ENCODE measurements around the gene CYBC1. TPM values are rescaled to one million over a fixed set of nuclear protein-coding genes. Genes with fewer than 3 reads are reported as not detected.

Gene CYBC1
- total RNA-seq, 2 experiments from 2014 or later: 60.2 to 62.4 TPM

- Histone ChIP-seq H3K36me3 (ENCODE audit: insufficient read depth, low read length) (peaks cover 20% of the 10 kb centered on the region), H3K27ac (ENCODE audit: low read depth in 1 of 2, low read length in 2 of 2) (no peak overlapping the region), H3K9me3 (ENCODE audit: control insufficient read depth in 1 of 2, insufficient read depth in 1 of 2, low read length in 2 of 2) (no peaks in the 10 kb centered on the region), H3K4me1 (ENCODE audit: insufficient read depth, low read length) (peaks cover 12% of the 10 kb centered on the region), H3K27me3 (ENCODE audit: control insufficient read depth in 1 of 2, insufficient read depth in 2 of 2, low read length in 2 of 2) (no peaks in the 10 kb centered on the region), H3K4me3 (ENCODE audit: low read length) (no peak overlapping the region)
- Mint-ChIP-seq H3K36me3 (ENCODE audit: low read depth) (peaks cover 36% of the 10 kb centered on the region), H3K4me3 (no peak overlapping the region), H3K9me3 (no peaks in the 10 kb centered on the region), H3K27ac (no peak overlapping the region), H3K27me3 (no peaks in the 10 kb centered on the region), H3K4me1 (ENCODE audit: low read depth) (peaks cover 10% of the 10 kb centered on the region)
- TF ChIP-seq CTCF (IDR thresholded peaks at IDR 0.05): no peak
- DNase-seq (no peak), ATAC-seq (ENCODE audit: poor library complexity) (no peak)
- intact Hi-C loops (cut with DNase I, micrococcal nuclease): loop anchor here (5.0 to 10.0 kb wide), 4 partner anchors 143 to 377 kb away; partner anchors contain the start of genes DCXR (in 1 of the 2), RAC3 (in 1 of the 2) and TBCD (in 1 of the 2)
- POLR2A ChIA-PET: no interaction called here
- CTCF ChIA-PET: no interaction called here
Measured at GRCh38 chr17:82411396-82412053, 39.0 kb downstream of the CYBC1 start.

- Mint-ChIP-seq H3K36me3 (ENCODE audit: low read depth) (peaks cover 39% of the 10 kb centered on the region), H3K9me3 (no peaks in the 10 kb centered on the region), H3K4me1 (ENCODE audit: low read depth) (peaks cover 5% of the 10 kb centered on the region), H3K27me3 (no peaks in the 10 kb centered on the region), H3K4me3 (no peak overlapping the region), H3K27ac (no peak overlapping the region)
- Histone ChIP-seq H3K36me3 (ENCODE audit: insufficient read depth, low read length) (peaks cover 19% of the 10 kb centered on the region), H3K27me3 (ENCODE audit: control insufficient read depth in 1 of 2, insufficient read depth in 2 of 2, low read length in 2 of 2) (no peaks in the 10 kb centered on the region), H3K27ac (ENCODE audit: low read depth in 1 of 2, low read length in 2 of 2) (no peak overlapping the region), H3K9me3 (ENCODE audit: control insufficient read depth in 1 of 2, insufficient read depth in 1 of 2, low read length in 2 of 2) (no peaks in the 10 kb centered on the region), H3K4me1 (ENCODE audit: insufficient read depth, low read length) (peaks cover 12% of the 10 kb centered on the region), H3K4me3 (ENCODE audit: low read length) (no peak overlapping the region)
- TF ChIP-seq CTCF (IDR thresholded peaks at IDR 0.05): no peak
- DNase-seq: no peak
- ChIA-PET CTCF (interaction anchor here (0.7 kb wide), 2 partner anchors 104 to 174 kb away, joined by 3 read pairs; no protein-coding TSS in a partner anchor), POLR2A (interaction anchor here (0.6 kb wide), 1 partner anchor 8 kb away, joined by 3 read pairs; no protein-coding TSS in a partner anchor)
- intact Hi-C loops (cut with DNase I, micrococcal nuclease): loop anchor here (5.0 to 10.0 kb wide), 4 partner anchors 145 to 375 kb away; partner anchors contain the start of genes DCXR (in 1 of the 2), RAC3 (in 1 of the 2) and TBCD (in 1 of the 2)
- no peak for ATAC-seq (ENCODE audit: poor library complexity)
Measured at GRCh38 chr17:82410014-82410716, 40.4 kb downstream of the CYBC1 start.

GRCh38 chr17:82408938-82409318 is 41.6 kb downstream of the CYBC1 start:
- no peaks in the 10 kb centered on the region for H3K27me3 Mint-ChIP-seq
- DNase-seq (no peak), ATAC-seq (ENCODE audit: poor library complexity) (no peak)
- Histone ChIP-seq H3K9me3 (ENCODE audit: control insufficient read depth in 1 of 2, insufficient read depth in 1 of 2, low read length in 2 of 2) (no peaks in the 10 kb centered on the region), H3K36me3 (ENCODE audit: insufficient read depth, low read length) (peaks cover 22% of the 10 kb centered on the region), H3K27me3 (ENCODE audit: control insufficient read depth in 1 of 2, insufficient read depth in 2 of 2, low read length in 2 of 2) (no peaks in the 10 kb centered on the region), H3K27ac (ENCODE audit: low read depth in 1 of 2, low read length in 2 of 2) (no peak overlapping the region), H3K4me1 (ENCODE audit: insufficient read depth, low read length) (no peaks in the 10 kb centered on the region), H3K4me3 (ENCODE audit: low read length) (no peak overlapping the region)
- no peak overlapping the region for H3K4me3 Mint-ChIP-seq
- no peaks in the 10 kb centered on the region for H3K4me1 Mint-ChIP-seq (ENCODE audit: low read depth)
- H3K27ac Mint-ChIP-seq: no peak overlapping the region
- H3K9me3 Mint-ChIP-seq: no peaks in the 10 kb centered on the region
- H3K36me3 Mint-ChIP-seq (ENCODE audit: low read depth): peaks cover 35% of the 10 kb centered on the region
- intact Hi-C loops (cut with DNase I, micrococcal nuclease): no loop called here
- POLR2A ChIA-PET: no interaction called here
- CTCF ChIA-PET: no interaction called here
- TF ChIP-seq CTCF (IDR thresholded peaks at IDR 0.05): no peak

All from CD4-positive, alpha-beta T cell (primary cell).